Ecto neural progenitor cell (in vitro differentiated cells): ENCODE results near the gene SPAG17.

Source experiments
- DNase-seq: peaks from one replicate; pipeline ENCODE4 v3.0.0-alpha.2; 2018; ENCODE audit warnings: low spot score

Gene SPAG17

DNA sequence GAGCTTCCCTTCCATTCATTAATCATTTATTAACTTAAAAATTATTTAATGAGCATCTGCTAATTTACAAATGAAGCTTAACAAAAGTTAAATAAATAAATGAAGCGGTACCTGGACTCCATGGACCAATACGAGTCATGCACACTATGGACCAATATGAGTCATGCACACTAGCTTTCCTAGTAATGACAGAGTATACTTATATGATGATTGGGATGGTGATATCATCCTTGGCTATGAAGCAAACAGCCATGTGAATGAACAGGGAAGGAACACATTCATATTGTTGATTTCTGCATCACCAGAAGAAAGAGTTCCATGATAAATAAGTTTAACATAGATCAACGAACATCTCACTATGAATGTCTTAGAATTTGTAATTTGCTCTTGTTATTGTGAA, 109.9 kb downstream of the SPAG17 start:
- DNase-seq = no peak

DNA sequence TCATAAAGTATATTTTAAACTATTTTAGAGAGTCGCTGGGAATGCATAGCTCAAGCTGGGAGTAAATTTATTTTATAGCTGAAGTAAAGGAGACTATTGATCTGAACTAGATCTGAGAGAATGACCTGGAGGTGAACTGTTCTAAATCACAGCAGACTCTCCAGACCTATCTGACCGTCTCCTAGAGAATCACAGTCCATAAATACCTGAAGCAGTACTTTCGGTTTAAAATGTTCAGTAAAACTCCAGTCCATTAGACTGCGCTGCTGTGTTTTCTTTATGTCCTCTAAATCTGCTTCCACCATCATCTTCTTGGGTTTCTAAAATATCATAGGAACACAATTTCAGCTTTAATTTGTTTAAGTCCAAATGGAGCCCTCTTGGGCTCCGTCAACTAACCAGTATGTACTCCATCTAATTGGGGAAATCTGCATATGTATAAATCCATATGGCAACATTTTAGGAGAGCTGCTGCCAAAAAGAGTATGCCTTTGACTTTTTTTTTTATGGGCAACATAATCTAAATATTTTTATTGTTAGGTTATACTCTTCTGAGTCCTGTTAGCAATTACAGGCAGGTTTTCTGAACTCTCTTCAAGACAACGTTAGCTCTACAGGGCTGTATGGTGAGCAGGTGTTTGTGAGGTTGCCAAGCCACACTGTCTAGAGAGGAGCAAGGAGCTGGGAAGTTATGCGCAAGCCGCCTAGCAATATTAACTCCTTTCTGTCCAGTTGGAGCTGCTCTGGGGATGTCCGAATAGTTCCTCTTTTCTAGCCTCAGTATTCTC, 111.2 kb downstream of the SPAG17 start:
- DNase-seq = no peak

DNA sequence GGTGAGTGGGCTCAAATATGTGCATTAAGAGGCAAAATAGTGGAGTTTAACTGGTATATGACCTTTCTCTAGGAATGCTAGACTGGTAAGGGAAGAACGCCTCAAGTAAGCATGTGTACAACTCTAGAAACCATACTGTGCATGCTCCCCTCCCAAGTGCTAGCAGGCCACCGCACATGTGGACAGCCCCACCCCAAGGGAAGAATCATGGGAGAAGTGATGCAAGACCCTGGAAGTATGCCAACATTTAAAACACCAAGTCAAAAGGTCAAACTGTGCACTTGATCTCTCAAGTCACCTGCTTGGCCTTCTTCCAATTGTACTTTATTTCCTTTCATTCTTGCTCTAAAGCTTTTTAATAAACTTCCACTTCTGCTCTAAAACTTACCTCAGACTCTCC, 135.0 kb downstream of the SPAG17 start:
- no peak for DNase-seq

DNA sequence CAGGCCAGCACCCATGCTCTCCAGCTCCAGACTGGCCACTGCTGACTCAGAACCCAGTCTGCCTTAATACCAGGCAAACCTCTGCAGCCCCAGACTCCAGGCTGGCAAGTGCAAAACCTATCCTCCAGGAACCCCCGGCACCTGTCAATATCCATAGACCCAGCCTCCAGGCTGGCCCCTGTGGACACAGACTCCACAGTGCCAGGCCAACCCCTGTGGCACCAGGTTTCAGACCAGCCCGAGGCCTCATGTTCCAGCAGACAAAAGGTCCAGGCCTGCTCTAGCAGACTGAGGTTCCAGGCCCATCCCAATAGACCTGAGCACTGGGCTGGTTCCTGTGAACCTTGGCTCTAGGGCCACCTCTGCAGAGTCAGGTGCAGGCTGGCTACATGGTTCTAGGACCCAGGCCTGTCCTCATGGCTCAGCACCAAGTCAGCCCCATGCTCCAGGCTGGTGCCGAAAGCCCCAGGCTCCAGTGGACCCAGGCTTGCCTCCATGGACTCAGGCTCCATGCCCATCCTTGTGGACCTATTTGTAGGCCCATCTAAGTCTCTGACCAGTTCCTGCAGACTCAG, 137.3 kb downstream of the SPAG17 start:
- no peak for DNase-seq

DNA sequence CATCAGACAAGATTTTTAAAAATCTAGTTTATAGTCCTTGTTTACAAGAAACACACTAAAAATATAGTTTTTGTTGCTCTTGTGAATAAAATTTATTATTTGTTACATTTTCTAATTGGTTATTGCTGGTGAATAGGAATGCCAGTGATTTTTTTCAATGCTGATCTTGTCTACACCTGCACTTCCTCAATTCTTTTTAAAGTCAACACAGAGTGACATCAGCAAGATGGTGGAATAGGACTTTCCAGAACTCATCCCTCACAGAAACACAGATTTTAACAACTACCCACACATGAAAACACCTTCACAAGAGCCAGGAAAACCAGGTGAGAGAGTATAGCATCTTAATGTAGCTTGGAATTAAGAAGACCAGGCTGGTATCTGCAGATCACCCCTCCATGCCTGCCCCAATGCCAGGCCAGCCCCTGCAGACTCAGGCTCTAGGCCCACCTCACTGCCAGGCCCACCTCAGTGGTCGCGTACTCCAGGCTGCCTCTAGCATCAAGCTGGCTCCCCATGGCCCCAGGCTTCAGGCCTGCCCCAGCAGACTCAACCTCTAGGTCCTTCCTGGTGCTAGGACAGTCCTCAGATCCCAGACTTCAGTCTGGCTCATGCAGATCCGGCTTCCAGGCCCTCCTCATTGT, 137.9 kb downstream of the SPAG17 start:
- no peak for DNase-seq

DNA sequence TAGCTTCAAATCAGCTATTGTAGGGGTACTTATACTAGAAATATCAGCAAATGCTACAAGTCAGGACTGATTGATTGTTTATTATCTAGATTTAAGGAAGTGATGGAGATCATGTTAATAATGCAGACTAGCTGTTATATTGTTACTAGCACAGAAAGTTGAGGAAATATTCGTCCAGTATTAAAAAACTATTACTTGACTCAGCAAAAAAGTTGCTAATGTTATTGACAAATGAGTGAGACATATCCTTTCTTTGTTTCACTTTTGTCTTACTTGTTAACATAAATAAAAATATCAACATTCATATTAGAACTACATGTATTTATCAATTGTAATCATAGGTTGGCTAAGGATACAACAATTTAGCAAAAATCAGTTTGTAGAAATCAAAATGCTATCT, 141.4 kb downstream of the SPAG17 start:
- no peak for DNase-seq

DNA sequence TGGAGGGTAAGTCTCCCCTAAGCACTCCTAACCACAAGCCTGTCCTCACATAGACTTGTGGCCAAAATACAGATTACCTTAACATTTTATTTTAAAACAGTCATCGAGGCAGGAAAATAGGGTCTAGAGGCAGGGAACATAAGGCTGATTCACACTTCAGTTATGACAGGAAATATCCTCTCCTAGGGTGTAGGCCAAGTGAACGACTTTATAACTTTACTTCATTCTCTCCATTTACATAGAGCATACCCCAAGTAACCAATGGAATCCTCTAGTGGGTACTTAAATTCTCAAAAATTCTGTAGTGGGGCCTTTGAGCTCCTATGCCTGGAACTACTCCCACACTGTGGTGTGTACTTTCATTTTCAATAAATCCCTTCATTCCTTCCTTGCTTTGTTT, 142.5 kb downstream of the SPAG17 start:
- no peak for DNase-seq

DNA sequence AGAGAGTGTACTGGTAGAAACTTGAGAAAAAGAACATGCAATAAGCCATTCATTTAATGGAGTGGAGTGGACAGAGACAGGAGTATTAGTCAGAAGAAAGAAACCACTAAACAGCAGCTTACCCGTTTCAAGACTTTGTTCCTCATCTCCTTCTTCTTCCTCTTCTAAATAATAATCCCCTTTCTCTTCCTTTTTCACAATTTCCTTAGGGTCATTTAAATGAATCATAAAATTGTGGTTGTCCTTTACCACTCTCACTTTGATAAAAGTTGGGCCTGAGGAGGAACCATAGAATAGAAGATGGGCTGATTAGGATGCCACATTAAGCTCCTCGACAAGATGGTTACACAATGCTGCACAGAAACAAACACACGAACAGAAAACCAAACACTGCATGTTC, 145.9 kb downstream of the SPAG17 start:
- DNase-seq = no peak

DNA sequence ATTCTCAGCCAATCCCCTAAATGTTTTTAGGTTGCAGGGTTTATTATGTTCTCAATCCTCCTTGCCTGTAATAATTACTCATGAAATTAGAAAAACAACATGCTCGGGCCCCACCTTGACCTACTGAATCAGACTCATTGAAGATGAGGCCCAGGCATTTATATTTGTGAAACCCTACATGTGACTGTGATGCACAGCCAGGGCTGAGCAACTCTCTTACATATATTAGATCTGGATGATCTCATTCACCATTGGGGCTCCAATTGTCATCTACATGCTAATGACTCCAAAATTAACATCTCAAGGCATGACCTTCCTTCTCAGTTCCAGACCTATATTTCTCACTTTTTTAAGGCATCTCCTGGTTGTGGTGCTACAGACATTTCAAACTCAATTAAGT, 152.1 kb downstream of the SPAG17 start:
- DNase-seq = no peak

DNA sequence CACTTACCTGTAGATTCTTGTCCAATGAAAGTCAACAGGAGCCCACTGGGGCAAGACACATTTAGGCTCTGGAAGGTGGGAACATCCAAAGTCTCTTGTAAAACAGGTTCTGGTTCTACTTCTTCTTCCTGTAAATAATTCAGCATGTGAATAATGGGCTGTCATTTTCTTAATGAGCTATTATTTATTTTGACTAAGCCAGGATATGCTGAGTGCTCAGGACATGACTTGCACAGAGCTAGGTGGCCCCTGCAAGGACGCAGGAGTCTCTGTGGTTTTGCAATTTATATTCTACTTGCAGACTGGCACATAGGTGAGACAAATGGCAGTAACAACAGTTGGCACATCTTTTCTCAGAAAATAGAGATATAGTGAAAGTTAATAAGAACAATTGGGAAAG, 156.8 kb downstream of the SPAG17 start:
- DNase-seq = no peak

DNA sequence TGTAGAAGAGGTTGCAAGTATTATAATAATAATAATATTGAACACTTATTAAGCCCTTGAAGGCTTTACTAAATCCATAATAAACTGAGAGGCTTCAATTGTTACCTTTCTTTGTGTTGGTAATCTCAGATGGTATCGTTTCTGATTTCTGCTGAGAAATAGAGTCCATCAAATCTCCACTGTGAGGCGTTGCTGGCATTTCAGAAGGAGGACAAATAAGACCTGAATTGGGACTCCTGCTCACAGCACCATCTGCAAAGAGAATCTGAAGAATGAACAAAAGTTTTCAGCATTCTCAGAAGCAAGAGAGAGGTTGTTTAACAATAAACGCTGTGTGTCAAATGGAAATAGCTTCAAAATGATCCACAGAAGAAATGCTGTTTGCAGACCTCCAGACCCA, 161.8 kb downstream of the SPAG17 start:
- no peak for DNase-seq

DNA sequence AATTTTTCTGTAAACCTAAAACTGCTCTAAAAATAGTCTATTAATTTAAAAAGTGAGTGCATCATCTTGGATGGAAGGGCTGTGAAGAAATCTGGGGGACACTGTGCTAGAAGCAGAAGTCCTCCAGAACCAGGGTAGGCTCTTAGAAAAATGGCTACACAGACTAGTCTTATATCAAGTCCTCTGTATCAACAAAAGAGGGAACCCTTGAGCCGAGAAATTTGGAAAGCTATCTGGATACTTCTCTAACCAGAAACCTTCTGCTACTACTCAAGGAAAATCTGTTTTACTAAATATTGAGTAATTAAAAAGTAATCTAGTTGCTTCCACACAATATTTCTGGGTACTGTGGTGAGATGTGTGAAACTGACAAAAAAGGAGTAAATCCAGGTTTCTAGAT, 163.4 kb downstream of the SPAG17 start:
- DNase-seq = no peak

DNA sequence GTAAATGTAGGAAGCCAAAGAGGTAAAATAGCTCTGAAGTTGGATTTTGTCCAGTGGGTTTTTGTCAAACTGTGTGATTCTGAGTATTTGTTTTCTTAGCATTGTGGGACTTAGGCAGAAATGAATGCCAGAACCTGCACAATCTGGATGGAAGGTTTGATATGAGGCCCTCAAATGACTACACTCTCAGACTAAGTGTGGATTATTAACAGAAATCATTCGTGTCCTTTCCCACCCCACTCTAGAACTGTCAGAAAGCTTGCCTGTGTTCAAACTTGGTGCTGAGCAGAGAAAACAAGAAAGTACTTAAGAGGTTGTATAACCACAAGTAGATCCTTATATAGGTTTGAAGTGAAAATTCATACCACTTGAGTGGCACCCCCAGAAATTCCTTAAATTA, 167.0 kb downstream of the SPAG17 start:
- DNase-seq = no peak

DNA sequence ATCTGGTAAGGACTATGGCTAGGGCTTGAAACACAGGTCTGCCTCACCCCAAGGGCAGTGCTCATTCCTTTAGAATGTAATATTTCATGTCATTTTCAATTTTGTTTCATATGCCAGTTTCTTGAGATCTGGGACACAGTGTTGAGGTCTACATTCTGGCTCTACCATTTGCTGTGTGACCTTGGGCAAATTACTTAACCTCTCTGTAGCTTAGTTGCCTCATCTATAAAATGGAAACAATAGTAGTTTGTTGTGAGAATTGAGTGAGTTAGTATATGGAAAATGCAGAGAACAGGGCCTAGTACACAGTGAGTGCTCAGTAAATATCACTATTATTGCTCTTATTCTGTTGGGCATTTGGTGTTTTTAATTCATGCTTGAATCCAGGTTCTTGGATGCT, 171.1 kb downstream of the SPAG17 start:
- DNase-seq = no peak

DNA sequence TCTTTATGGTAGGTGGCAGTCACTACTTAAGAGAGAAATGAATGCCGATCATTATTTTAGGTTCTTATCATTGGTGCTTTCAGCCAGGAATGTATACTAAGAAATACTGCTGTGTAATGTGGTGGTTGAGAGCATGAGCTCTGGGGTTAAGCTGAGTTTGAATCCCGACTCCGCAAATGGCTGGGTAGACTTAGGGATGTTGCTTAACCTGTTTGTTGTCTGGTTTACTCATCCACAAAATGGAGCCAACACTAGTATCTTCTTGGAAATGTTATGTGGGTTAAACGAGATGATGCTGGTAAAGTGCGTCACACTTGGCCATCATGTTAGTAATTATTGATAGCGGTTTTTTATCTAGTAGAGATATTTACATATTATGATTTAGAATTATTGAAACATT, 171.7 kb downstream of the SPAG17 start:
- no peak for DNase-seq

DNA sequence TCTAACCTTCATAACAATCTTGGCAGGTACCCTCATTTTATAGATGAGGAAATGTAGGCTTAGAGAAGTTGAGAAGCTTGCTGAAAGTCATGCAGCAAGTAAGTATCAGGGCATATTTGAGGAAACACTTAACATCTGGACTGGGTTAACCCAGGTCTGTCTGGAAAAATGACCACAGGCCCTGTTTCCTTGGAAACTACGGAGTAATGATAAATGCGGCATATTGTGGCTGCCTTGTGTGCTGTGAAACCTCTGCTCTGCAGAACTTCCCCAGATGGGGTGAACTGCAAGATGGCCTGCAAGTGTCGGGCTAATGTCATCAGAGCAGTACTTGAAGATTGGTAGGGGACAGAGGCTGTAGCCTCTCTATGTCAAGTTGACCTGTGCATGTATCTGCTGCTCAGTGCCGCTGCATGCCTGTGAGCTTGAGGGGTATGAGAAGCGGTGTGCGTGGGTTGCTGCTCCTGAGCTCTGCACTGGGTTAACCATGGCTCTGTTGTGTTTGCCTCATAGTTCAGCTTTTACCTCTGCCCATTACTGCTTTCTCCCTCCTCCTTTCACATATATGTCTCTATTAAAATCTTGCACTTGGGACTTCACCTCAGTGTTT, 172.4 kb downstream of the SPAG17 start:
- DNase-seq = no peak

DNA sequence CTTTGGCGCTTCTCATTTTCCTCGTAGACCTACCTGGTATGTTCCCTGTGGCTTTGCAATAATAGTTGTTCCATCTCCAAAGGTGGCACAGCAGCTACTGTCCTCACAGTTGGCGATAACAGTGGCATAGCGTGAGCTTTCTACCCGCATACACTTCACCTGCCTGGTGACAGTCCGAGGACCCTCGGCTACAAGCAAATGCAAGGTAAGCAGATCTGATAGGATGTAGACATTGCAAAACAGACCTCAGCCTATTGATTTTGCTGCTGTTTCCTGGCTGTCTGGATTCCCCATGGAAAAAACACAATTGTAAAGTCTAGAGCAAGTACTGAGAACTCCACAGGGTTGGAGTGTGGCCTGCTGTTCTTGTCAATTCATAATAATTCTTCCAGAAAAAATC, 177.0 kb downstream of the SPAG17 start:
- DNase-seq = no peak

DNA sequence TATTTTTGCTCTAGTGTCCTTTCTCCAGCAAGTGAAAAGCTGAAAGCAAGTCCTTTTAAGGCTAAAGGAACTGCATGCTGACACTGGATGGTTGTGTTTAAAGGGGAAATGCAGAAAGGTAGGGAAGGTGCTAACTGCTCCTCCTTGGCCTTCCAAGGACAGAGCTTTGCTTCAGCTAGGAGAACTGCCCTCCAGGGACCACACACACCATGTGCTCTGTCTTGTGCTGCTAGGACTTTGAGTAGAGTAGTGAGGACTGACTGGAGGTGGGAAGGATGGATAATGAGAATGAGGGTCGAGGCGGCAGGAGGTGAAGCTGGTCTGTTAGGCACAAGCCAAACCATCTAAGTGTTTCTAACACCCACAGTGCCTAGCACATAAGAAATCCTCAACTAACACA, 177.6 kb downstream of the SPAG17 start:
- no peak for DNase-seq

DNA sequence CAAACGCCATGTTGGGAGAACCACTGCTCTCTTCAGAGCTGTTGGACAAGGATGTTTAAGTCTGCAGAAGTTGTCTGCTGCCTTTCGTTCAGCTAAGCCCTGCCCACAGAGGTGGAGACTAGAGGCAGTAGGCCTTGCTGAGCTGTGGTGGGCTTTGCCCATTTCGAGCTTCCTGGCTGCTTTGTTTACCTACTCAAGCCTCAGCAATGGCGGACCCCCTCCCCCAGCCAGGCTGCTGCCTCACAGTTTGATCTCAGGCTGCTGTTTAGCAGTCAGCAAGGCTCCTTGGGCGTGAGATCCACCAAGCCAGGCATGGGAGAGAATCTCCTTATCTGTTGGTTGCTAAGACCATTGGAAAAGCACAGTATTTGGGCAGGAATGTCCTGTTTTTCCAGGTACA, 180.7 kb downstream of the SPAG17 start:
- no peak for DNase-seq

DNA sequence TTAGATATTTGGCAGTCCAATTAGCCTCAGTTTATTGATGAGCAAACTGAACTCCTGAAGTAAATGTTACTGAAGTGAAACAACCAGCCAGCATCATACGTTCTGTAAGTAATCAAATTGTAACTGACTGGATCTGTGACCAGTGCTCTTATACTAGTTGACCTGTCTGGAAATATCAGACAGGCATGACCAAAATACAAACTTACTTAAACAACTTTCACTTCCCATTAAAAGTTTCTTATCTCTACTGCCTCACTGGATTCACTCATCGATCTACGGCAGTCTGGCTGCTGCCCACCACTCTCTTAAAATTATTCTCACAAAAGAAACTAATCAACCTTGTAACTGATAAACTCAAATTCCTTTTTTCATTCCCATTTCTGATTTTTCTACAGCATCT, 199.1 kb downstream of the SPAG17 start:
- no peak for DNase-seq

DNA sequence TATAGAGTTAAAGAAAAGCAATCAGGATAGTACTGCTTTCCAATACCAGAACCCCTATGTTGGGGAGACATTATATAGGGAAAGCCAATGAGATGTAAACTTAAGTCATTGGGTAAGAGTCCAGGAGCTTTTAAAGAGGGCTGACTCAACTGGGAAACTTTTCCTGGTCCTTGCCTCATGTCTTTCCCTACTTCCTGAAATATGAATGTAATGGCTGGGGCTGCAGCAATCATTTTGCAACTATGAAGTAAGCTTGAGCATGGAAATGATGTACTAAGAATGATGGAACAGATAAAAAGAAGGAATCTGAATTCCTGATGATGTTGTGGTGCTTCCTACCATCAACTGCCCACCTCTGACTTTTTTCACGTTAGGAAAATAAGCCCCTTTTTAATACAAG, 199.8 kb downstream of the SPAG17 start:
- no peak for DNase-seq

DNA sequence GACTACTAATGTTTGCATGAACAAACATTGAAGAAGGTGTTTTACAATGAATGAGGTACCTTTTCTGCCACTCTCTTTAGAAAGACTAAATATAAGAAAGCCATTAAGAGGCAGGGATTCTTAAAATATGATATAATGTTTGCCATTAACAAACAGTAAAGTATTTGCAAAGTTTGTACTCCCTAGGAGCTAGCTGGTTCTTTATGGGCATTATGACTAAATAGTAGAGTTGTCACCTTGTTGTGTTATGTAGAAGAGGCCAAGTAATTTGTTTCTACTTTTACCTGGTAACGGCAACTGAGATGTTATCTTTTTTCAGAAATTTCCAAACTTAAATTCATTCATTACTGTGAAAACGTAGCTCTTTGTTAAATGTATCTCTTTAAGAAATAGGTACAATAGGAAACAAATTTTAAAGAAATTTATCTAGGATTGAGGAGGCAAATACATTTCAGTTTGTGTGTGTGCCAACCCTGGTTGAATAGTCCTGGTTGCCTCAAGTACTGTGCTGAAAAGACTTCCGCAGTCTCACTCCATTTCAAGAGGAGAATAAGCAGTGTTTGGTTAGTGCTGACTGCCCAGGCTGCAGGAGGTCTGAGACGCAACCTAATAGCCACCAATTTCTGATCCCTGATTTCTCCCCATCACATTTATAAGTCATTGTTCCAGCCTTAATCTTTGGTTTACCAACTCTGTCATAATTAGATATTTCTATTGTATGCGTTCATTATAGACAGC, 203.4 kb downstream of the SPAG17 start:
- no peak for DNase-seq

DNA sequence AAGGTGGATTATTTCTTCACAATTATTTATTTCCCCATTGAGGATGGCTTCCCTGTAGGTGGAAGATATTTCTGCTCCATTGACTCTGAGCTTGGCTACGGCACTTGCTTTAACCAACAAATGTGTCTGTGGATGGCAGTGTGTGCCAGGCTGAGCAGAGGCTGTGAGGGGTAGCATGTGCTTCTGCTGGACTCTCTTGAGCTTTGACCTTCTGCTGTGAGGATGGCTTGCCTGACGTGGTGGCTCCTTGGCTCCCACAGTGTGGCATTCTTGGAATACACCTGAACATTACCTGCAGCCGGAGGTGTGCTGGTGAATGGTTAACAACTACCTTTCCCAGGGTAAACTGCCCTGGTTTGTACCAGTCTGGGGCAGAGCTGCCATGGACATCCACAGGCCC, 208.6 kb downstream of the SPAG17 start:
- no peak for DNase-seq
